SK-N-SH (cell line): Measurements from ENCODE around the gene XYLT2. TPM values are rescaled to one million over a fixed set of nuclear protein-coding genes. Genes with fewer than 3 reads are reported as not detected.

Experiments
- CTCF ChIA-PET: fragments of 300-600, 350-600 bp; formaldehyde crosslinking; extraction: SDS; loops from one replicate; lab custom pipeline; 2021; lab: Yijun Ruan, JAX
- POLR2A ChIA-PET: fragments of 350-600 bp; sonication (Branson Sonifier 250); formaldehyde crosslinking; extraction: SDS; loops from one replicate; lab custom pipeline; 2020; ENCODE audit warnings: antibody characterized with exemption, inconsistent platforms; lab: Yijun Ruan, JAX
- DNase-seq: peaks from one replicate; pipeline ENCODE4 v3.0.0; 2012
- H2AFZ ChIP-seq: fragments of 200-600 bp; sonication (generic); 2 replicates; pipeline ENCODE4 v1.8.1; 2016; ENCODE audit warnings: antibody characterized with exemption, mild to moderate bottlenecking, low read depth
- H3F3A ChIP-seq: fragments of 200-600 bp; sonication (generic); replicated peaks from 2 replicates; pipeline ENCODE3; 2016; ENCODE audit warnings: antibody characterized with exemption, mild to moderate bottlenecking; ENCODE audit not compliant: insufficient read depth
- H3K27ac ChIP-seq, 2 experiments: fragments of 200-500 bp in 1 of 2; fragments of 200-600 bp in 1 of 2; sonication (Bioruptor generic) in 1 of 2; sonication (generic), shearing (Covaris generic) in 1 of 2; 2 replicates each; pipeline versions ENCODE4 v1.5.1 to v1.6.1; 2014 to 2016; ENCODE audit warnings: low read depth in 2 of 2, inconsistent platforms in 1 of 2, low read length in 1 of 2, mild to moderate bottlenecking in 1 of 2, mixed read lengths in 1 of 2
- H3K27me3 ChIP-seq: fragments of 200-600 bp; sonication (generic), shearing (Covaris generic); 2 replicates; pipeline ENCODE4 v1.6.1; 2016; ENCODE audit warnings: mixed run types; ENCODE audit not compliant: insufficient read depth
- H3K36me3 ChIP-seq, 2 experiments: fragments of 200-500 bp in 1 of 2; fragments of 200-600 bp in 1 of 2; sonication (Bioruptor generic) in 1 of 2; sonication (generic) in 1 of 2; replicated peaks in 1 of 2; 2 replicates each; pipeline versions ENCODE3 to v1.5.1; 2014 to 2016; ENCODE audit warnings: low read length in 1 of 2, mild to moderate bottlenecking in 1 of 2; ENCODE audit not compliant: insufficient read depth in 2 of 2, control insufficient read depth in 1 of 2
- H3K4me1 ChIP-seq, 2 experiments: fragments of 200-500 bp in 1 of 2; fragments of 200-600 bp in 1 of 2; sonication (Bioruptor generic) in 1 of 2; sonication (generic), shearing (Covaris generic) in 1 of 2; 2 replicates each; pipeline versions ENCODE4 v1.5.1 to v1.6.1; 2014 to 2016; ENCODE audit warnings: low read depth in 1 of 2, low read length in 1 of 2, mixed run types in 1 of 2; ENCODE audit not compliant: insufficient read depth in 2 of 2, control insufficient read depth in 1 of 2
- H3K4me2 ChIP-seq: fragments of 200-600 bp; sonication (generic), shearing (Covaris generic); 2 replicates; pipeline ENCODE4 v1.6.1; 2017; ENCODE audit warnings: mixed run types
- H3K4me3 ChIP-seq, 2 experiments: fragments of 200-500 bp in 1 of 2; fragments of 200-600 bp in 1 of 2; sonication (Bioruptor generic) in 1 of 2; sonication (generic), shearing (Covaris generic) in 1 of 2; 2 replicates each; pipeline versions ENCODE4 v1.5.1 to v1.8.1; 2014 to 2016; ENCODE audit warnings: low read depth in 2 of 2, inconsistent platforms in 1 of 2, low read length in 1 of 2, mild to moderate bottlenecking in 1 of 2, mixed read lengths in 1 of 2, moderate library complexity in 1 of 2
- H3K79me2 ChIP-seq: fragments of 200-600 bp; sonication (generic); 2 replicates; pipeline ENCODE4 v1.8.1; 2017; ENCODE audit warnings: mild to moderate bottlenecking; ENCODE audit not compliant: insufficient read depth
- H3K9ac ChIP-seq: fragments of 200-600 bp; sonication (generic); 2 replicates; pipeline ENCODE4 v1.6.1; 2017; ENCODE audit warnings: mixed run types
- H3K9me2 ChIP-seq: fragments of 200-600 bp; sonication (generic); 2 replicates; pipeline ENCODE4 v1.6.1; 2017; ENCODE audit warnings: mixed run types
- H3K9me3 ChIP-seq: fragments of 200-600 bp; sonication (generic); 2 replicates; pipeline ENCODE4 v1.6.1; 2017; ENCODE audit warnings: mixed run types, mild to moderate bottlenecking, moderate library complexity
- H4K20me1 ChIP-seq: fragments of 200-600 bp; sonication (generic); 2 replicates; pipeline ENCODE4 v1.6.1; 2017; ENCODE audit warnings: mild to moderate bottlenecking, mixed run types; ENCODE audit not compliant: insufficient read depth
- CHD2 ChIP-seq: fragments of 150-350 bp; IDR thresholded peaks from 2 replicates; pipeline ENCODE4 v1.6.1; 2018; ENCODE audit warnings: low read length; ENCODE audit not compliant: partially characterized antibody
- EP300 ChIP-seq, 2 experiments: IDR thresholded peaks; 2 replicates each; pipeline versions ENCODE4 v1.4.0 to v1.6.1; 2012; ENCODE audit warnings: borderline replicate concordance in 1 of 2, low read depth in 1 of 2, low read length in 1 of 2
- EZH2phosphoT487 ChIP-seq: fragments of 200-600 bp; sonication (generic); IDR thresholded peaks from 2 replicates; pipeline ENCODE4 v1.6.1; 2017; ENCODE audit warnings: low read depth, mixed run types, mild to moderate bottlenecking, antibody characterized with exemption, moderate library complexity, borderline replicate concordance
- FOXM1 ChIP-seq: IDR thresholded peaks from 2 replicates; pipeline ENCODE4 v1.4.0; 2012; ENCODE audit warnings: low read depth, mild to moderate bottlenecking
- GABPA ChIP-seq: IDR thresholded peaks from 2 replicates; pipeline ENCODE4 v1.4.0; 2012; ENCODE audit warnings: low read depth, mild to moderate bottlenecking
- GATA2 ChIP-seq: sonication (generic); formaldehyde crosslinking; IDR thresholded peaks from 2 replicates; pipeline ENCODE4 v1.5.0; 2020; ENCODE audit warnings: mild to moderate bottlenecking, missing genetic modification reagents
- MEF2A ChIP-seq: IDR thresholded peaks from 2 replicates; pipeline ENCODE4 v1.4.0; 2012; ENCODE audit warnings: low read depth, borderline replicate concordance
- MXI1 ChIP-seq: IDR thresholded peaks from 2 replicates; pipeline ENCODE4 v1.6.1; 2012; ENCODE audit warnings: mild to moderate bottlenecking, low read depth, low read length, improper control_type of control experiment
- NRF1 ChIP-seq: IDR thresholded peaks from 2 replicates; pipeline ENCODE4 v1.6.1; 2012; ENCODE audit warnings: low read depth, mild to moderate bottlenecking, low read length
- POLR2AphosphoS5 ChIP-seq: IDR thresholded peaks from 2 replicates; pipeline ENCODE4 v1.6.1; 2012; ENCODE audit warnings: low read depth, low read length
- RAD21 ChIP-seq: IDR thresholded peaks from 2 replicates; pipeline ENCODE4 v1.6.1; 2012; ENCODE audit warnings: mild to moderate bottlenecking, low read length
- RXRA ChIP-seq: IDR thresholded peaks from 2 replicates; pipeline ENCODE4 v1.4.0; 2012; ENCODE audit warnings: low read depth, mild to moderate bottlenecking, borderline replicate concordance
- TCF12 ChIP-seq: IDR thresholded peaks from 2 replicates; pipeline ENCODE4 v1.4.0; 2012
- YY1 ChIP-seq: IDR thresholded peaks from 2 replicates; pipeline ENCODE4 v1.4.0; 2012; ENCODE audit warnings: low read depth, mild to moderate bottlenecking
- WGBS: methylation state at CpG from one replicate; pipeline ENCODE4 v1.1.6; 2017; ENCODE audit warnings: low lambda C conversion rate; 5-methylcytosine and 5-hydroxymethylcytosine counted together
- polyA plus RNA-seq, 3 experiments: library from polyadenylated mRNA; depleted of rRNA; stranded (reverse); fragments of >200 nt; gene quantifications; 2 replicates each; pipeline ENCODE4 v1.2.3, GENCODE V29; 2012
- TF ChIP-seq, protein P1 (sequence below): IDR thresholded peaks from 2 replicates; pipeline ENCODE4 v1.4.0; 2012; ENCODE audit warnings: low read depth, borderline replicate concordance
- TF ChIP-seq, protein P2 (sequence below): fragments of 150-350 bp; IDR thresholded peaks from 2 replicates; pipeline ENCODE4 v1.6.1; 2017; ENCODE audit warnings: antibody characterized with exemption, low read length, low read depth, borderline replicate concordance
- TF ChIP-seq, protein P3 (sequence below): IDR thresholded peaks from 2 replicates; pipeline ENCODE4 v1.4.0; 2012; ENCODE audit warnings: low read depth, borderline replicate concordance
- TF ChIP-seq, protein P4 (sequence below): IDR thresholded peaks from 2 replicates; pipeline ENCODE4 v1.4.0; 2012; ENCODE audit warnings: low read depth

XYLT2 gene
- polyA plus RNA-seq, 1 of the 3 experiments (the other 2 are of a cell fraction): 28.4 TPM

DNA sequence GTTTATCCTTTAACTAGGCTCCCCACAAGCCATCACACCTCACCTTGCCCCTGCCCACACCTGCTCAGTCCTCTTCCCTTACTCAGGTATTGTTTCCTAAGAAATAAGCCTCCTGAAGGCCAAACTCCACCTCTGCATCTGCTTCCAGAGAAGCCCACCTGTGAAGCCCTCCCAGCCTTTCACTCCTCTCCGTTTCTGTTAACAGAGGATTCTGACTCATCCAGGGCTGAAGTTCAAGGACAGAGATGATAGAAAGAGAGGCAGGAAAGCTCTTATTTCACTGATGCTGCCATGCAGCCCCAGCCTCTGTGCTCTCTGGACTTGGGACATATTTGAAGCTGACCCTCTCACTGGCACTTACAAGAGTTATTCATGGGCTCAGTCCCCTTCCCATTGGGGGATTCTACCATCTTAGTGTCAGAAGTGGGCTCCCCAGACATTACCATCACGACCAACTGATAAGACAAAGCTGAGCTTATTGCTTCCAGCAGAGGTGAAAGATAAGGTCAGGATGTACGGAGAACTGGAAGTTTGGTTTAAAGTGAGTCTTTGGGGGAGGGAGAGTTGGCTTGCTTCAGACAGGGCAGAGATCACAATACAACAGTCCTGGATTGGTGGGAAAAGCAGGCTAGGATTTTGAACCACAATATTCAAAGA is 35.3 kb upstream of the XYLT2 start:
- H3K79me2 ChIP-seq: no peaks in the 10 kb centered on the region
- 0 out of 2 replicates have a peak, but pooled peaks cover 9% of the 10 kb centered on the region for H3K27me3 ChIP-seq
- H3K4me2 ChIP-seq: no peak overlapping the region
- H4K20me1 ChIP-seq: no peaks in the 10 kb centered on the region
- no peak overlapping the region for H3K4me3 ChIP-seq
- no peak overlapping the region for H3K9ac ChIP-seq
- no peak overlapping the region for H2AFZ ChIP-seq
- no peaks in the 10 kb centered on the region for H3K4me1 ChIP-seq
- TF ChIP-seq GATA2 (CRISPR knock-in tag) (no peak), RAD21 (no peak), MXI1 (no peak), FOXM1 (no peak), POLR2AphosphoS5 (no peak)
- TF ChIP-seq, protein P1, sequence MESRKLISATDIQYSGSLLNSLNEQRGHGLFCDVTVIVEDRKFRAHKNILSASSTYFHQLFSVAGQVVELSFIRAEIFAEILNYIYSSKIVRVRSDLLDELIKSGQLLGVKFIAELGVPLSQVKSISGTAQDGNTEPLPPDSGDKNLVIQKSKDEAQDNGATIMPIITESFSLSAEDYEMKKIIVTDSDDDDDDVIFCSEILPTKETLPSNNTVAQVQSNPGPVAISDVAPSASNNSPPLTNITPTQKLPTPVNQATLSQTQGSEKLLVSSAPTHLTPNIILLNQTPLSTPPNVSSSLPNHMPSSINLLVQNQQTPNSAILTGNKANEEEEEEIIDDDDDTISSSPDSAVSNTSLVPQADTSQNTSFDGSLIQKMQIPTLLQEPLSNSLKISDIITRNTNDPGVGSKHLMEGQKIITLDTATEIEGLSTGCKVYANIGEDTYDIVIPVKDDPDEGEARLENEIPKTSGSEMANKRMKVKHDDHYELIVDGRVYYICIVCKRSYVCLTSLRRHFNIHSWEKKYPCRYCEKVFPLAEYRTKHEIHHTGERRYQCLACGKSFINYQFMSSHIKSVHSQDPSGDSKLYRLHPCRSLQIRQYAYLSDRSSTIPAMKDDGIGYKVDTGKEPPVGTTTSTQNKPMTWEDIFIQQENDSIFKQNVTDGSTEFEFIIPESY: no peak
- POLR2A ChIA-PET: no interaction called here
- H3K9me2 ChIP-seq: no peaks in the 10 kb centered on the region
- 31% methylated on average over 3 of the region's 3 CpGs for WGBS
- no peaks in the 10 kb centered on the region for H3K9me3 ChIP-seq
- H3K27ac ChIP-seq: no peak overlapping the region
- no peak for DNase-seq
- no peaks in the 10 kb centered on the region for H3K36me3 ChIP-seq
- no peaks in the 10 kb centered on the region for H3F3A ChIP-seq
- CTCF ChIA-PET: interaction anchor here (0.9 to 53.3 kb wide), 4 partner anchors 15 to 99 kb away, joined by 3 to 2150 read pairs (median 31); partner anchors contain the start of genes COL1A1, LRRC59 and TMEM92

DNA sequence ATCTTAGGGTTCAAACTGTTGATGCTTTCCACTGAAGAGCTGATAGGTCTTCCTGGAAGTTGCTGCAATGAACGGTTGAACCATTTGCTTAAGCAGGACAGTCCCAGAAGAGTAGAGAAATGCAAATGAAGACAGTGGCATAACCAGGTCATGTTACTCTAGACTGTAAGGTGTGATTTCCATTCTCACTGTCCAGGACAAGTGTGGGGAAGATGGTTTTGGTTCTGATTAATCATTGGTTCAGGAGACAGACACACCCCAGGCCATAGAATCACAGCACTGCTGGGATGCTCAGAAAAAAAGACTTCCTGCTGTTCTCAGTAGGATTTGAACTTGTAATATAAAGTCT is 34.8 kb upstream of the XYLT2 start:
- ChIA-PET CTCF (interaction anchor here (0.9 to 53.3 kb wide), 3 partner anchors 15 to 99 kb away, joined by 3 to 2150 read pairs (median 59); partner anchors contain the start of genes COL1A1 and TMEM92), POLR2A (no interaction called here)
- no peaks in the 10 kb centered on the region for H3K79me2 ChIP-seq
- H3K4me1 ChIP-seq: no peaks in the 10 kb centered on the region
- no peak for TF ChIP-seq GATA2 (CRISPR knock-in tag)
- no peaks in the 10 kb centered on the region for H3F3A ChIP-seq
- no peaks in the 10 kb centered on the region for H4K20me1 ChIP-seq
- no peak overlapping the region for H3K4me2 ChIP-seq
- WGBS: 28% methylated on average over 1 of the region's 1 CpG
- 0 out of 2 replicates have a peak, but pooled peaks cover 9% of the 10 kb centered on the region for H3K27me3 ChIP-seq
- no peaks in the 10 kb centered on the region for H3K9me2 ChIP-seq
- no peaks in the 10 kb centered on the region for H3K9me3 ChIP-seq
- H3K36me3 ChIP-seq: no peaks in the 10 kb centered on the region
- H3K27ac ChIP-seq: no peak overlapping the region
- H3K9ac ChIP-seq: no peak overlapping the region
- H2AFZ ChIP-seq: no peak overlapping the region
- no peak for DNase-seq
- H3K4me3 ChIP-seq: no peak overlapping the region

DNA sequence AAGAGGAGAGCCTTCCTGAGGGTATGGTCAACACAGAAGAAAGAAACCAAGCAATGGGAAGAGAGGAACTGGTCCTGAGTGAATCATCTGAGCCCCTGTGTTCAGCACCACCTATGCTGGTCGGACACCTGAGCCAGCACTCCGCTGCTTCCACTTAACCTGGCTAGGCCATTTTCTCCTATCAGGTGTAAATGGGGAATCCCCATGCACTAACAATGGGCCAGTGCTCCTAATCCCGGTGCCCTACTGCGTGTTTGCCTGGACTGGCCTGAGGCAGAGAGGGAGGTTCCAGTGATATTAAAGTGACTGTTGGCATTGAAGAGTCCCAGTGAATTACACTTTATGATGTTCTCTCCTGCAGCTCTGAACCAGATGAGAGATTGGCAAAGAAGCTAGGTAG is 34.4 kb upstream of the XYLT2 start:
- no peaks in the 10 kb centered on the region for H3K9me3 ChIP-seq
- no peaks in the 10 kb centered on the region for H3K9me2 ChIP-seq
- TF ChIP-seq RAD21 (no peak), FOXM1 (no peak), NRF1 (no peak), EZH2phosphoT487 (no peak), YY1 (no peak), RXRA (no peak), CHD2 (no peak), GABPA (no peak), EP300 (IDR thresholded peaks at IDR 0.05; ENCODE audit: borderline replicate concordance in 1 of 2, low read depth in 1 of 2, low read length in 1 of 2) (no peak), TCF12 (no peak), GATA2 (CRISPR knock-in tag) (no peak), MEF2A (no peak)
- TF ChIP-seq, protein P2, sequence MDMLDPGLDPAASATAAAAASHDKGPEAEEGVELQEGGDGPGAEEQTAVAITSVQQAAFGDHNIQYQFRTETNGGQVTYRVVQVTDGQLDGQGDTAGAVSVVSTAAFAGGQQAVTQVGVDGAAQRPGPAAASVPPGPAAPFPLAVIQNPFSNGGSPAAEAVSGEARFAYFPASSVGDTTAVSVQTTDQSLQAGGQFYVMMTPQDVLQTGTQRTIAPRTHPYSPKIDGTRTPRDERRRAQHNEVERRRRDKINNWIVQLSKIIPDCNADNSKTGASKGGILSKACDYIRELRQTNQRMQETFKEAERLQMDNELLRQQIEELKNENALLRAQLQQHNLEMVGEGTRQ: no peak
- TF ChIP-seq, protein P3, sequence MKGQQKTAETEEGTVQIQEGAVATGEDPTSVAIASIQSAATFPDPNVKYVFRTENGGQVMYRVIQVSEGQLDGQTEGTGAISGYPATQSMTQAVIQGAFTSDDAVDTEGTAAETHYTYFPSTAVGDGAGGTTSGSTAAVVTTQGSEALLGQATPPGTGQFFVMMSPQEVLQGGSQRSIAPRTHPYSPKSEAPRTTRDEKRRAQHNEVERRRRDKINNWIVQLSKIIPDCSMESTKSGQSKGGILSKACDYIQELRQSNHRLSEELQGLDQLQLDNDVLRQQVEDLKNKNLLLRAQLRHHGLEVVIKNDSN: no peak
- TF ChIP-seq, protein P4, sequence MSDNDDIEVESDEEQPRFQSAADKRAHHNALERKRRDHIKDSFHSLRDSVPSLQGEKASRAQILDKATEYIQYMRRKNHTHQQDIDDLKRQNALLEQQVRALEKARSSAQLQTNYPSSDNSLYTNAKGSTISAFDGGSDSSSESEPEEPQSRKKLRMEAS: no peak
- no peaks in the 10 kb centered on the region for H3K36me3 ChIP-seq
- H3F3A ChIP-seq: no peaks in the 10 kb centered on the region
- CTCF ChIA-PET: interaction anchor here (0.9 to 53.3 kb wide), 5 partner anchors 11 to 150 kb away, joined by 3 to 2150 read pairs (median 5); partner anchors contain the start of genes COL1A1 and LRRC59
- POLR2A ChIA-PET: no interaction called here
- no peaks in the 10 kb centered on the region for H3K4me1 ChIP-seq
- H3K79me2 ChIP-seq: no peaks in the 10 kb centered on the region
- WGBS: 65% methylated on average over 4 of the region's 4 CpGs
- H3K4me2 ChIP-seq: no peak overlapping the region
- DNase-seq: no peak
- H2AFZ ChIP-seq: no peak overlapping the region
- H3K4me3 ChIP-seq: no peak overlapping the region
- no peak overlapping the region for H3K27ac ChIP-seq
- no peaks in the 10 kb centered on the region for H4K20me1 ChIP-seq
- 0 out of 2 replicates have a peak, but pooled peaks cover 9% of the 10 kb centered on the region for H3K27me3 ChIP-seq
- H3K9ac ChIP-seq: no peak overlapping the region
